ENCODE measurements around the gene PDS5A. TPM values are rescaled to one million over a fixed set of nuclear protein-coding genes. Genes with fewer than 3 reads are reported as not detected.
"Not testable (repeated sequence)": the region's sequence is repeated elsewhere in the genome, so short reads cannot be mapped to it uniquely, and the experiment has no call there.

PDS5A gene
- polyA plus RNA-seq, 12 donors, result 30.8 to 65.3 (median 39.7) TPM; not detected in 1

GRCh38 chr4:39908284-39908683 is 69.4 kb downstream of the PDS5A start:
- DNase-seq, result no peak

DNA sequence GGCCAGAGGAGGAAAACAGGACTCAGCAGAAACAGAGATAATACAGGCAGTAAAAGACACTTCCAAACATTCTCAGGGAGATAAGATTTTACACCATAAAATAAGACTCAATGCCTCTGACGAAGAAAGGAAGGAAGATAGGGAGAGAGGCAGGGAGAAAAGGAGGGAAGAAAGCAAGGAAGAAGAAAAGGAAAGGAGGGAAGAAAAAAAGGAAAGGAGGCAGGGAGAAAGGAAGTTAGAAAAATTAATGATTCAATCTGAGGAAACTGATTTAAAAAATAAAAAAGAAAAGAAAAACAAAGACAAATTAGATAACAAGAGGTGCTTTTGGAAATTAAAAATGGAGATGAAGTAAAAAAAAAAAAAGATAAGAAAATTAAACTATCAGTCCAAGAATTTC is 72.1 kb downstream of the PDS5A start:
- DNase-seq, result no peak

- not testable (repeated sequence) for DNase-seq
These were observed 72.7 kb downstream of the PDS5A start for GRCh38 chr4:39905019-39905418.

DNA sequence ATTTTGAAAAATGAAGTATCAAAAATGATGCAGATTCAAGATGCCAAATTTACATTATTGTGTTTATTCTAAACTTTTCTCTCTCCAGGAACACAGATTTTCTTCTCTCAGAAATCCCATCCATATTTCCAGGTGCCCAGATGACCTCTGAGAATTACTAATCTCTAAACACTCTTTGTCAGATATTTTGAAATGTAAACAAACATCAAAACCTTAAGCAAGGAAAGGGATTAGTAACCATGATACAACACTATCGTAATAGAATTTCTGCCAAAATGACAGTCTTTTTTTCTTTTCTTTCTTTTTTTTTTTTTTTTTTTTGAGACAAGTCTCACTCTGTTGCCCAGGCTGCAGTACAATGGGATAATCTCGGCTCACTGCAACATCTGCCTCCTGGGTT is 76.7 kb downstream of the PDS5A start:
- no peak for DNase-seq

DNA sequence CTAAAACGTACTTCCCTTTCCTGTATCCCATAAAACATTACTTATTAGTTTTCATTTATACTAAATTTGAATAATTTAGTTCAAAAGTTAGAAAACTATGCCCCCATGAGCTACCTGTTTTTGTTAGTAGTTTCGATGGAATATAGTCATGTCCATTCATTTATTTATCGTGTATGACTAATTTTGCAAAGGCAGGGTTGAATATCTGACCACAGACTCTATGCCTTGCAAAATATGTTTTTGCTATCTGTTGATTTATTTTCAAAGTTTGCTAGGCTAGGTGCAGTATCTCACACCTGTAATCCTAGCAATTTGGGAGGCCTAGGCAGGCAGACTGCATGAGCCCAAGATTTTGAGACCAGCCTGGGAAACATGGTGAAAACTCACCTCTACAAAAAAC is 78.4 kb downstream of the PDS5A start:
- no peak for DNase-seq

DNA sequence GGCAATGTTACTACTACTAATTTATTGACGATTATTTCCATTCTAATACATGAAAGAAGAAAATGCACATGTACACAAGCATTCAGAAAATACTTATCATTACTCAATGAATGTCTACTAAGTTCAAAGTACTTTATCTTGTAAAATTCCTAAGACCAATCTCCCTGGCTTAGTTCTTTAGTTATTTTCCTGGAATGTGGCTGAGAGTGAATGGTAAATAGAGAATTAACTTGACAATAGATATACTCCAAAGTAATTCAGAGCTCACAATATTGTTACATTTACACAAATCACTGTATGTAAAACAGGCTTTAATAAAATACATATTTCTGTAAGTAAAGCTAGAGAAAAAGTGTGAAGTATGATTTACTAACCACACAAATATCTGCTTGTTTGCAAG is 79.7 kb downstream of the PDS5A start:
- no peak for DNase-seq

GRCh38 chr4:39893693-39894072 is 84.0 kb downstream of the PDS5A start:
- no peak for DNase-seq

- DNase-seq, result no peak
These were observed 84.6 kb downstream of the PDS5A start for GRCh38 chr4:39892988-39893692.

DNA sequence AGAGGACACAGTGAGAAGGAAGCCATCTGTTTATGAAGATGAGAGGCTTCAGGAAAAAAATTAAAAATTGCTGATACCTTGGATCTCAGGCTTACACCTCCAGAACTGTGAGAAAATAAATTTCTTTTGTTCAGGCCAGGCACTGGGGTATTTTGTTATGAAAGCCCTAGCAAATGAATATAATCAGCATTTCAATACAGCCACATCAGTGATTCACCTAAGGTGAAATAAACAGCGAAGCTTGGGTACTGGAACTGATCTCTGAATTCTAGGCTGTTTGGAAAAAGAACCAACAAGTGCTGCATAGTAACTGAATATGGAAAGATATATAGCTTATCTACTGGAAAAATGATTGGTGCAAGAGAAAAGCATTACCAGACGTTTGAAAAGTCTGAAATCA is 88.5 kb downstream of the PDS5A start:
- no peak for DNase-seq

- DNase-seq, result no peak
These were observed 89.2 kb downstream of the PDS5A start for GRCh38 chr4:39888541-39888940.

- DNase-seq, result no peak
These were observed 94.1 kb downstream of the PDS5A start for GRCh38 chr4:39883646-39884045.

GRCh38 chr4:39881789-39882188 is 95.9 kb downstream of the PDS5A start:
- DNase-seq, result no peak

DNA sequence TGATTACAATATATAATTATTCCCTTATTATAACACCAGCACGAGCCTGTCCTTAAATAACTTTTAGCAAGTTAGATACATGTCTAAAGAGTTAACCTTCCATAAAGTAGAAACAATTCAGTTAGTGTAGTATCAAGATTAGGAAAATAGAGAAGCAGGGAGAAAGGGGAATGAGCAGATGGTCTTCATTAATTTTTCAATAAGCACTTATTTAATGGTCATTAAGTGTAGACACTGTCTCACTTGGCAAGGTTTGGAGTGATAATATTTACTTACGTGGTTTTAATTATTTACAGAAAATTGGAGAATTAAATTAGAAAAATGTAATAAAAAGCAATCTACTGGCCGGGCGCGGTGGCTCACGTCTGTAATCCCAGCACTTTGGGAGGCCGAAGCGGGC is 99.7 kb downstream of the PDS5A start:
- DNase-seq, result no peak

- no peak for DNase-seq
These were observed 103.9 kb downstream of the PDS5A start for GRCh38 chr4:39873823-39874222.

DNA sequence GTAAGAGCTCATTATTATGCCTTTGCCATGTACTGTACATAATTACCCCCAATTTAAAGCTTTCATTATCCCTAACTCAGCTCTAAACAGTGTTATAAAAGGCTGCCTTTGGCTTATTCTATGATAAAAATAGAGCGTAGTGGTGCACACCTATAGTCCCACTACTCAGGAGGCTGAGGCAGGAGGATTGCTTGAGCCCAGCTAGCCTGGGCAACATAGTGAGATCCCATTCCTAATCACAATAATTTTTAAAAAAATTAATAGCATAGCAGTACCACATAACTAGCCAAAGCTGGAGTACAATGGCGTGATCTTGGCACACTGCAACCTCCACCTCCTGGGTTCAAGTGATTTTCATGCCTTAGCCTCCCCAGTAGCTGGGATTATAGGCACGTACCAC is 112.4 kb downstream of the PDS5A start:
- no peak for DNase-seq

DNA sequence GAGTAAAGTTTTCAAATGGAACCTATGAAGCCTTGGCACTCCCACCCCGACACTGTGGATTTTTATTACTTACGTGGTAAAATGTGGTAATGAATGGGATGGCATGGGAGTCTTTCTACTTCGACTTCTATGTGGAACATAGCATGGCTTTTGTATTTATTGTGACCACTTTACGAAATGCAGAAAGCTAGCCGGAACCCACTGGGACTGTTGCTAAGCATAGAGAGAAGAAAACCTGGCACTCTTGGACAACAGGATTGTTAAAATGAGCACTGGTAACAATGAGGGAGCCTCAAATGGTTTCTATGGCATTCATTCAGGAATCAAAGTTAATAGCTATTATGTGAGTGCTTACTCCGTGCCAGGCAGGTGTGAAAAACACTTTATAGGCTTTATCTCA is 113.3 kb downstream of the PDS5A start:
- DNase-seq, result no peak

GRCh38 chr4:39860804-39861203 is 116.9 kb downstream of the PDS5A start:
- DNase-seq, result no peak

DNA sequence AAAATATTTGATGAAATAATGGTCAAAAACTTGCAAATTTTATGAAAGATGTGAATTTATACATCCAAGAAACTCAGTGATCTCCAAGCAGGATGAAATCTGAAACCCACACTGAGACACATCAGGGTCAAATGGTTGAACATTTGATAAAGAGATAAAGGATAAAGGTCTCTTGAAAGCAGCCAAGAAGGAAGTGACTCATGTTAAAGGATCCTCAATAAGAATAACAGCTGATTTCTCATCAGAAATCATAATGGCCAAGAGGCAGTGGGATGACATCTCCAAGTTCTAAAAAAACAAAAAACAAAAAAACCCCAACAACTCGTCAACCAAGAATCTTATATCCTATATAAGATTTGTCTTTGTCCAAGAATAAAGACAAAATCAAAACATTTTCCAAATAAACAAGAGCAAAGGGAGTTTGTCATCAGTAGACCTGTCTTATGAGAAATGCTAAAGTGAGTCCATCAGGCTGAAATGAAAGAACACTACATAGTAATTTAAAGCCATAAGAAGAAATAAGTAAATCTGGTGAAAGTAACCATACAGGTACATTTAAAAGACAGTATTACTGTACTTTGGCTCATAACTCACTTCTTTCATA is 121.7 kb downstream of the PDS5A start:
- no peak for DNase-seq

- no peak for DNase-seq
These were observed 125.1 kb downstream of the PDS5A start for GRCh38 chr4:39852636-39853035.

- DNase-seq, result no peak
These were observed 127.0 kb downstream of the PDS5A start for GRCh38 chr4:39850727-39851126.

- DNase-seq, result no peak
These were observed 131.0 kb downstream of the PDS5A start for GRCh38 chr4:39846705-39847104.

DNA sequence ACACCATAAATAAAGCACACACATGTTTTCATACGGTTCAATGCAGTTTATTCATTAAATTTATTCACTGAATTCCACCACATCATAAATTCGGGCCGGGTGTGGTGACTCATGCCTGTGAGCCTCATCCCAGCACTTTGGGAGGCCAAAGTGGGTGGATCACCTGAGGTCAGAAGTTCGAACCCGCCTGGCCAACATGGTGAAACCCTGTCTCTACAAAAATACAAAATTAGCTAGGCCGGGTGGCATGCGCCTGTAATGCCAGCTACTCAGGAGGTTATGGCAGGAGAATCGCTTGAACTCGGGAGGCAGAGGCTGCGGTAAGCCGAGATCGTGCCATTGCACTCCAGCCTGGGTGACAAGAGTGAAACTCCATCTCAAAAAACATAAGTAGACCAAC is 131.6 kb downstream of the PDS5A start:
- DNase-seq, result no peak

- DNase-seq, result no peak
These were observed 135.8 kb downstream of the PDS5A start for GRCh38 chr4:39841894-39842293.

GRCh38 chr4:39840516-39840915 is 137.2 kb downstream of the PDS5A start:
- DNase-seq, result not testable (repeated sequence)

Data from muscle of arm (tissue), 12 donors.